GM12873 (cell line): ENCODE results near the gene ADCY5.

ENCODE experiments used
- CTCF ChIP-seq: IDR thresholded peaks from 2 replicates; pipeline ENCODE4 v1.5.1; 2012; ENCODE audit warnings: low read depth, mild to moderate bottlenecking, moderate library complexity, low read length, control low read depth; ENCODE audit not compliant: insufficient read depth; ENCODE audit errors: missing control alignments

Gene ADCY5

GRCh38 chr3:123388811-123389627 is 59.9 kb downstream of the ADCY5 start:
- no peak for TF ChIP-seq CTCF

DNA sequence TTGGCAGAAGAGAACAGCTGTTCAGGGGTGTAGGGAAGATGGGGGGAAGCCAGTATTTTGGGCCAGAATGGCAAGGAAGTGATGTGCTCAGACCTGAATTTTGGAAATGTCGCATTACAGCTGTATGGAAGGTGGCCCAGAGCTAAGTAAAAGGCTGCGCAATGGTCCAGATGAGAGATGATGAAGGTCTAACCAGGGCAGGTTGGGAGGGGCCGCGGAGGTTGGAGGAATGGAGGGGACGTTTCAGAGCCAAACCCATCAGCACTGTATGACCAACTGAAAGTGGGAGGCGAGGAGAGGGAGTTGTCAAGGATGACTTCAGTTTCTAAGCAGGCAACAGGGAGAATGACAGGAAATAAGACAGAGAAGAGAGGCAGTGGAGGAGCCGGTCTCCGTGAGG is 60.8 kb downstream of the ADCY5 start:
- no peak for TF ChIP-seq CTCF

DNA sequence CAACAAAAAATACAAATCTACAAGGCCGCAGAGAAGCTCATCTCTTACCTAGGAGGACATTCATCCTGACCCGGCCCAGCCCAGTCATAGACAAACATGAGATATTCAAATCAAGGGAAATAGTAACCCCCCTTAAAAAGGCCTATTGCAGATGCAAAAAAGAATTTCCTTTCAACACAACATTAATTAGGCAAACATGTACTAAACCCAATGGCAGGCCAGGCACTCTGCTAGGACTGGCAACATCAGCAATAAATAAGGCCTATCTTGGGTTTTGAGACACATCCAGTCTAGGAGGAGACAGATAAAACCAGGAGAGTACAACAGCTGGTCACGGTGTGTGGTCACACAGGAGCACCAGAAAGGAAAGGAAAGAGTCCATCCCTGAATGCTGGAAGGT is 61.4 kb downstream of the ADCY5 start:
- no peak for TF ChIP-seq CTCF

DNA sequence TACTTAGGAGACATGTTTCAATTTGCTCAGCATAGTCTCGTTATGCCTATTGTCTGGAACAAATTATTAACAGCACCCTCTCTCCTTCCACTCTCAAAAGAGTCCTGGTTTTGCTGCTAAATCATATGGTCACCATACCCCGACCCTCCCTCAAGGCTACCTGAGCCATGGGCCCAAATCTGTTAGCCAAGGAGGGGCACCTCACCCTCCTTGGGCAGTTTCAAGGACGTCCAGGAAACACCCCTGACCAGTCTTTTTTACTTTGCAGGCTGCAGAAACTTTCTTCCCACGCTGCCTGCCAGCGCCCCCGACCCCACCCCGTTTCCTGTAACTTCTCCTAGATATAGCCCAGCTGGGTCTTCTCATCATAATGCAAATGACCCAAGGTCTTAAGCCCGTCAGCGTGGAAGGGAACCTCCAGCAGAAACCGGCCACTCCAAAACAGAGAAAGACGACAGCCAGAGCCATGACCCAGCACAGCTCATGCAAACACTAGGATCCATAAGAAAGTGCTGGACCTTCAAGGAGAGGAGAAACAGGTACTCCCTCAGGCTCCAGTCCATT is 62.3 kb downstream of the ADCY5 start:
- no peak for TF ChIP-seq CTCF

GRCh38 chr3:123385981-123386380 is 62.9 kb downstream of the ADCY5 start:
- TF ChIP-seq CTCF = no peak

- TF ChIP-seq CTCF = no peak
Measured at GRCh38 chr3:123385499-123385898, 63.4 kb downstream of the ADCY5 start.

DNA sequence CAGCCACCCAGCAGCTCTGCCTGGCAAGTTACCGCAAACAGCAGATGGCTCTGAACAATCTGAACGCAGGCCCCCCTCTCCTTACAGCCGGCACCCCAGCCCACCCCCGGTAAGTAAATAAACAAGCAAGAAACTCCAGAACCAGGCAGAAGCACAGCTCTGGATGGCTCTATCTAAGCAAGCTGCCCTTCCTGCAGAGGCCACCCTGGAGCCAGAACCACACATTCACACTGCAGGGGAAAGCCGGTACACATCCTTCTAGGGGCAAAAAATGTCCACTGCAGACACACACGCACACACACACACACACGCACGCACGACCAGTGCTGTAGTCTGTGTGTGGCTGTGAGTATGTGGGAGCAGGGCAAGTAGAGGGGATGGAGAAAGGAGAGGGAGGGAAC is 63.9 kb downstream of the ADCY5 start:
- no peak for TF ChIP-seq CTCF
